Kidney epithelial cell (primary cell): ENCODE results near the gene RBL1. TPM values are rescaled to one million over a fixed set of nuclear protein-coding genes. Genes with fewer than 3 reads are reported as not detected.

Experiments
- DNase-seq: peaks from one replicate; pipeline ENCODE4 v3.0.0-alpha.2; 2010; ENCODE audit warnings: low read depth
- H3K27me3 ChIP-seq: 2 replicates; pipeline ENCODE4 v1.6.0; 2011; ENCODE audit warnings: low read length; ENCODE audit not compliant: control insufficient read depth, insufficient read depth
- H3K36me3 ChIP-seq: 2 replicates; pipeline ENCODE4 v1.5.1; 2011; ENCODE audit warnings: low read length; ENCODE audit not compliant: control insufficient read depth, insufficient read depth
- H3K4me3 ChIP-seq: 2 replicates; pipeline ENCODE4 v1.5.1; 2011; ENCODE audit warnings: low read depth, mild to moderate bottlenecking, control low read depth, low read length
- total RNA-seq: library from RNA; depleted of rRNA; stranded (reverse); fragments of >200 nt; gene quantifications from 2 replicates; pipeline ENCODE4 v1.2.3, GENCODE V29; 2015
- TF ChIP-seq, protein P1 (sequence below): IDR thresholded peaks from 2 replicates; pipeline ENCODE4 v1.5.1; 2011; ENCODE audit warnings: mild to moderate bottlenecking, moderate library complexity, low read length, control low read depth, inconsistent platforms; ENCODE audit not compliant: insufficient read depth, poor library complexity, severe bottlenecking

RBL1 gene
- total RNA-seq, 1 donor from 2014 or later: 5.6 TPM

GRCh38 chr20:36957875-36958667, 137.7 kb downstream of the RBL1 start:
- no peak overlapping the region for H3K4me3 ChIP-seq
- no peak for DNase-seq
- TF ChIP-seq, protein P1, sequence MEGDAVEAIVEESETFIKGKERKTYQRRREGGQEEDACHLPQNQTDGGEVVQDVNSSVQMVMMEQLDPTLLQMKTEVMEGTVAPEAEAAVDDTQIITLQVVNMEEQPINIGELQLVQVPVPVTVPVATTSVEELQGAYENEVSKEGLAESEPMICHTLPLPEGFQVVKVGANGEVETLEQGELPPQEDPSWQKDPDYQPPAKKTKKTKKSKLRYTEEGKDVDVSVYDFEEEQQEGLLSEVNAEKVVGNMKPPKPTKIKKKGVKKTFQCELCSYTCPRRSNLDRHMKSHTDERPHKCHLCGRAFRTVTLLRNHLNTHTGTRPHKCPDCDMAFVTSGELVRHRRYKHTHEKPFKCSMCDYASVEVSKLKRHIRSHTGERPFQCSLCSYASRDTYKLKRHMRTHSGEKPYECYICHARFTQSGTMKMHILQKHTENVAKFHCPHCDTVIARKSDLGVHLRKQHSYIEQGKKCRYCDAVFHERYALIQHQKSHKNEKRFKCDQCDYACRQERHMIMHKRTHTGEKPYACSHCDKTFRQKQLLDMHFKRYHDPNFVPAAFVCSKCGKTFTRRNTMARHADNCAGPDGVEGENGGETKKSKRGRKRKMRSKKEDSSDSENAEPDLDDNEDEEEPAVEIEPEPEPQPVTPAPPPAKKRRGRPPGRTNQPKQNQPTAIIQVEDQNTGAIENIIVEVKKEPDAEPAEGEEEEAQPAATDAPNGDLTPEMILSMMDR: no peak
- H3K27me3 ChIP-seq: no peaks in the 10 kb centered on the region
- H3K36me3 ChIP-seq: no peaks in the 10 kb centered on the region

DNA sequence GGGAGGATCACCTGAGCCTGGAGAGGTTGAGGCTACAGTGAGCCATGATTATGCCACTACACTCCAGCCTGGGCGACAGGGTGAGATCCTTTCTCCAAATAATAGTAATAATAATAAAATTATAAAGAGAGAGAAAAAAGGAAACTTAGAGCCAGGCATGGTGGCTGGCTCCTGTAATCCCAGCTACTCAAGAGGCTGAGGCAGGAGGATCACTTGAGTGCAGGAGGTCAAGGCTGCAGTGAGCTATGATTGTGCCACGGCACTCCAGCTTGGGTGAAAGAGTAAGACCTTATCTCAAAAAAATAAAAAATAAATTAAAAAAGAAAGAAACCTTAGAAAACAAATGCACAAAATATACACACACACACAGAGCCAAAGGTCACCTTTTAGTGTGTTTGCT, 139.1 kb downstream of the RBL1 start:
- Histone ChIP-seq H3K36me3 (no peaks in the 10 kb centered on the region), H3K4me3 (no peak overlapping the region), H3K27me3 (no peaks in the 10 kb centered on the region)
- DNase-seq: no peak
- TF ChIP-seq, protein P1: no peak

DNA sequence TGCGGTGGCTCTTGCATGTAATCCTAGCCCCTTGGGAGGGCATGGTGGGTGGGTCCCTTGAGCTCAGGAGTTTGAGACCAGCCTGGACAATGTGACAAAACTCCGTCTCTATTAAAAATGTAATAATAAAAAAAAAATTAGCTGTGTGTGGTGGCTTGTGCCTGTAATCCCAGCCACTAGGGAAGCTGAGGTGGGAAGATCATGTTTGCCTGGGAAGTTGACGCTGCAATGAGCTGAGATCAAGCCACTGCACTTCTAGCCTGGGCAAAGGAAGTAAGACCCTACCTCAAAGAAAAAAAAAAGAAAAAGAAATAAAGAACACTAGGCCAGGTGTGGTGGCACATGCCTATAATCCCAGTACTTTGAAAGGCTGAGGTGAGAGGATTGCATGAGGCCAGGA, 139.8 kb downstream of the RBL1 start:
- no peaks in the 10 kb centered on the region for H3K36me3 ChIP-seq
- TF ChIP-seq, protein P1: no peak
- no peaks in the 10 kb centered on the region for H3K27me3 ChIP-seq
- DNase-seq: no peak
- H3K4me3 ChIP-seq: no peak overlapping the region

- TF ChIP-seq, protein P1: no peak
- H3K4me3 ChIP-seq: peak overlapping the region; percentile 92
- no peaks in the 10 kb centered on the region for H3K36me3 ChIP-seq
- no peaks in the 10 kb centered on the region for H3K27me3 ChIP-seq
- no peak for DNase-seq
Observed at GRCh38 chr20:36951979-36952738, 143.6 kb downstream of the RBL1 start.

DNA sequence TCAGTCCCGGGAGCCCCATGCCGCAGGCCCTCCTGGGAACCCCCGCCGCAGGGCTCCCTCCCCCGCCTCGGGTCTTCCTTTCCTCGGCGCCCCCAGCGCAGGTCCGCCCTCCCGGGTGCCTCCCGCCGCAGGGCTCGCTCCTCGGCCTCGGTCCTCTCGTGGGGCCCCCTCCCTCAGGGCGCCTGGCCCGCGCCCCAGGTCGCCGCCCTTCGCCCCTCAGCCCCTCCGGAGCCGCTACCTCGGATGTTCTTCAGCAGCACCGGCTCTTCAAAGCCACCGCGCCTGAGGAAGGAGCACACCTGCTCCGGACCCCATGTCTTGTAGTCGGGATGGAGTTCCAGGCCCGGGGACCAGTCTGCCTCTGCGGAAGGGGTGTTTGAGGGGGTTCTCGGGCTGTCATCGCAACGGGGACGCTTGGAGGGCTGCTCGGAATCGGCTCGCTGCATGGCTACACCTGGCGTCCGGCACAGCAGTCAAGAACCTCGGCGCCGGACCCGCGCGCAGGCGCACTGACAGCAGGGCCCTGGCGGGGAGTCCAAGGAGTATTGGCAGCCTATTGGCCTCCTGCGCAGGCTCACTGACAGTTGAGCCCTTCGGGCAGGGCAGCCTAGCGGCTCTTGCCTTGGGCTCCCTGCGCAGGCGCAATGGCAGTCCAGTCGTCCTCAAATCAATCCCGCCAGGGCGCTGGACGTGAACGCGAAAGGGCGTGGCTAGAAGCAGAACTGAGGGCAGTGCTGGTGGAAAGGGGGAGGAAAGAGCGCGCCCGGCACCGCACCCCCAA, 144.4 kb downstream of the RBL1 start, which contains the start of gene SAMHD1:
TSS of gene SAMHD1 (minus strand) at position 511 of the 781 bp plus-strand sequence. CDS start at position 446, 65 bp downstream.
- TF ChIP-seq, protein P1: no peak
- peak; percentile 96 for DNase-seq
- Histone ChIP-seq H3K27me3 (no peaks in the 10 kb centered on the region), H3K4me3 (peak within 1 kb of the TSS; percentile 92), H3K36me3 (no peaks in the 10 kb centered on the region)
